Progenitor cell of endocrine pancreas (in vitro differentiated cells): ENCODE data around the gene KLF1. TPM values are rescaled to one million over a fixed set of nuclear protein-coding genes. Genes with fewer than 3 reads are reported as not detected.

Experiments used
- DNase-seq: peaks from one replicate; pipeline ENCODE4 v3.0.0; 2021; ENCODE audit warnings: low spot score; ENCODE audit not compliant: unreplicated experiment
- H3K27ac Mint-ChIP-seq: 2 replicates; pipeline ENCODE4 v1.8.0; 2021; ENCODE audit warnings: mild to moderate bottlenecking, moderate library complexity, mixed read lengths
- H3K27me3 Mint-ChIP-seq: 2 replicates; pipeline ENCODE4 v1.8.0; 2021; ENCODE audit warnings: mixed read lengths
- H3K36me3 Mint-ChIP-seq: 2 replicates; pipeline ENCODE4 v1.8.0; 2022; ENCODE audit warnings: mixed read lengths; ENCODE audit not compliant: insufficient read depth
- H3K4me1 Mint-ChIP-seq: 2 replicates; pipeline ENCODE4 v1.8.0; 2021; ENCODE audit warnings: low read depth, mixed read lengths
- H3K4me3 Mint-ChIP-seq: 2 replicates; pipeline ENCODE4 v1.8.0; 2021; ENCODE audit warnings: low read depth, mild to moderate bottlenecking, moderate library complexity, mixed read lengths
- H3K9me3 Mint-ChIP-seq: 2 replicates; pipeline ENCODE4 v1.8.0; 2021; ENCODE audit warnings: low read depth, mixed read lengths
- total RNA-seq: library from RNA; stranded (reverse); gene quantifications from 2 replicates; pipeline ENCODE4 v1.2.1, GENCODE V29; 2021
- TF ChIP-seq, protein P1 (sequence below): fragments of 200-600 bp; sonication (generic); IDR thresholded peaks from one replicate; pipeline ENCODE4 v1.5.0; 2021; ENCODE audit warnings: antibody characterized with exemption, mild to moderate bottlenecking; ENCODE audit not compliant: unreplicated experiment

Gene KLF1
- total RNA-seq, 1 donor from 2014 or later = not detected

GRCh38 chr19:12907166-12907565, 20.2 kb upstream of the KLF1 start:
- TF ChIP-seq, protein P1, sequence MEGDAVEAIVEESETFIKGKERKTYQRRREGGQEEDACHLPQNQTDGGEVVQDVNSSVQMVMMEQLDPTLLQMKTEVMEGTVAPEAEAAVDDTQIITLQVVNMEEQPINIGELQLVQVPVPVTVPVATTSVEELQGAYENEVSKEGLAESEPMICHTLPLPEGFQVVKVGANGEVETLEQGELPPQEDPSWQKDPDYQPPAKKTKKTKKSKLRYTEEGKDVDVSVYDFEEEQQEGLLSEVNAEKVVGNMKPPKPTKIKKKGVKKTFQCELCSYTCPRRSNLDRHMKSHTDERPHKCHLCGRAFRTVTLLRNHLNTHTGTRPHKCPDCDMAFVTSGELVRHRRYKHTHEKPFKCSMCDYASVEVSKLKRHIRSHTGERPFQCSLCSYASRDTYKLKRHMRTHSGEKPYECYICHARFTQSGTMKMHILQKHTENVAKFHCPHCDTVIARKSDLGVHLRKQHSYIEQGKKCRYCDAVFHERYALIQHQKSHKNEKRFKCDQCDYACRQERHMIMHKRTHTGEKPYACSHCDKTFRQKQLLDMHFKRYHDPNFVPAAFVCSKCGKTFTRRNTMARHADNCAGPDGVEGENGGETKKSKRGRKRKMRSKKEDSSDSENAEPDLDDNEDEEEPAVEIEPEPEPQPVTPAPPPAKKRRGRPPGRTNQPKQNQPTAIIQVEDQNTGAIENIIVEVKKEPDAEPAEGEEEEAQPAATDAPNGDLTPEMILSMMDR = no peak
- Mint-ChIP-seq H3K36me3 (no peaks in the 10 kb centered on the region), H3K4me1 (peaks cover 1% of the 10 kb centered on the region), H3K27me3 (no peaks in the 10 kb centered on the region), H3K27ac (peak overlapping the region; percentile 42), H3K9me3 (no peaks in the 10 kb centered on the region), H3K4me3 (no peak overlapping the region)
- DNase-seq = no peak

- no peak for DNase-seq
- Mint-ChIP-seq H3K4me3 (no peak overlapping the region), H3K36me3 (peaks cover 4% of the 10 kb centered on the region), H3K9me3 (no peaks in the 10 kb centered on the region), H3K27me3 (no peaks in the 10 kb centered on the region), H3K4me1 (no peaks in the 10 kb centered on the region), H3K27ac (no peak overlapping the region)
- TF ChIP-seq, protein P1 = no peak
These were observed 13.0 kb upstream of the KLF1 start for GRCh38 chr19:12899891-12900518.

GRCh38 chr19:12896460-12896859, 9.5 kb upstream of the KLF1 start:
- Mint-ChIP-seq H3K4me1 (peaks cover 5% of the 10 kb centered on the region), H3K36me3 (peaks cover 12% of the 10 kb centered on the region), H3K9me3 (no peaks in the 10 kb centered on the region), H3K4me3 (no peak overlapping the region), H3K27ac (no peak overlapping the region), H3K27me3 (no peaks in the 10 kb centered on the region)
- DNase-seq = no peak
- TF ChIP-seq, protein P1 = no peak

- TF ChIP-seq, protein P1 = no peak
- H3K27me3 Mint-ChIP-seq = no peaks in the 10 kb centered on the region
- H3K27ac Mint-ChIP-seq = no peak overlapping the region
- DNase-seq = no peak
- peaks cover 13% of the 10 kb centered on the region for H3K4me1 Mint-ChIP-seq
- peak overlapping the region; percentile 61 for H3K4me3 Mint-ChIP-seq
- H3K9me3 Mint-ChIP-seq = no peaks in the 10 kb centered on the region
- H3K36me3 Mint-ChIP-seq = peaks cover 12% of the 10 kb centered on the region
These were observed 6.6 kb upstream of the KLF1 start for GRCh38 chr19:12893582-12893981.

GRCh38 chr19:12891553-12892021, 4.6 kb upstream of the KLF1 start:
- DNase-seq = no peak
- H3K9me3 Mint-ChIP-seq = no peaks in the 10 kb centered on the region
- peaks cover 9% of the 10 kb centered on the region for H3K36me3 Mint-ChIP-seq
- H3K4me1 Mint-ChIP-seq = peaks cover 13% of the 10 kb centered on the region
- TF ChIP-seq, protein P1 = no peak
- H3K4me3 Mint-ChIP-seq = peak overlapping the region; percentile 99
- H3K27ac Mint-ChIP-seq = peak overlapping the region; percentile 99
- peaks cover 3% of the 10 kb centered on the region for H3K27me3 Mint-ChIP-seq
